ENCODE results near the gene PEX16. TPM values are rescaled to one million over a fixed set of nuclear protein-coding genes. Genes with fewer than 3 reads are reported as not detected.
A peak's percentile ranks its signal among the peaks of the same experiment; 100 is the strongest.

PEX16 gene
- polyA plus RNA-seq, 1 experiment, result 16.0 TPM

DNA sequence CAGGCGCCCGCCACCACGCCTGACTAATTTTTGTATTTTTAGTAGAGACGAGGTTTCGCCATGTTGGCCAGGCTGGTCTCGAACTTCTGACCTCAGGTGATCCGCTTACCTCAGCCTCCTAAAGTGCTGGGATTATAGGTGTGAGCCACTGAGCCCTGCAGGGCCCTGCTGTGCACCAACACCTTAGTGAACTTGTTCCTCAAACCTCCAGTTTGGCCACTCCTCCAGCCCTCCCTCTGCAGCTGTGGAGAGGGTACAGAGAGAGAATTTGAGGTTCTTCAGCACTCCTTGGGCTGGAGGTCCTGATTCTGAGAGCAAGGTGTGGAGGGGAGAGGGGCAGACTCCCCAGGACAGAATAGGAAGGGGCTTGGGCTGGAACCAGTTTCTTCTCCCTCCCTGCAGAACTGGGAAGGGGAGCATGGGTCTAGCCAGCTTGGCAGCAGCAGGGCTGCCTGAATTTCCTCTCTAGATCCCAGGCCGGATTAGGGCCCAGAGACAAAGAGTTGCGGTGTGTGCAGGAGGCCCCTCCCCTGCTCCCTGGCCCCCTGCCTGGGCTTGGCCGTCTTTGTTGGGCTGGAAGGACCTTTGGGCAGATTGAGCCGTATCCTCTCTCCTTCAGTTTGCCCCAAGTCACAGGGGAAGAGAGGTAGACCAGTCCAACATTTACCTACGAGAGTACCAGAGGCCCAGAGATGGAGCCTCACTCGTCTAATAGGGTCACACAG is 2.3 kb upstream of the PEX16 start:
- POLR2A ChIA-PET, result no interaction called here
- DNase-seq (ENCODE audit: low read depth, low spot score), result no peak
- TF ChIP-seq, protein P1, sequence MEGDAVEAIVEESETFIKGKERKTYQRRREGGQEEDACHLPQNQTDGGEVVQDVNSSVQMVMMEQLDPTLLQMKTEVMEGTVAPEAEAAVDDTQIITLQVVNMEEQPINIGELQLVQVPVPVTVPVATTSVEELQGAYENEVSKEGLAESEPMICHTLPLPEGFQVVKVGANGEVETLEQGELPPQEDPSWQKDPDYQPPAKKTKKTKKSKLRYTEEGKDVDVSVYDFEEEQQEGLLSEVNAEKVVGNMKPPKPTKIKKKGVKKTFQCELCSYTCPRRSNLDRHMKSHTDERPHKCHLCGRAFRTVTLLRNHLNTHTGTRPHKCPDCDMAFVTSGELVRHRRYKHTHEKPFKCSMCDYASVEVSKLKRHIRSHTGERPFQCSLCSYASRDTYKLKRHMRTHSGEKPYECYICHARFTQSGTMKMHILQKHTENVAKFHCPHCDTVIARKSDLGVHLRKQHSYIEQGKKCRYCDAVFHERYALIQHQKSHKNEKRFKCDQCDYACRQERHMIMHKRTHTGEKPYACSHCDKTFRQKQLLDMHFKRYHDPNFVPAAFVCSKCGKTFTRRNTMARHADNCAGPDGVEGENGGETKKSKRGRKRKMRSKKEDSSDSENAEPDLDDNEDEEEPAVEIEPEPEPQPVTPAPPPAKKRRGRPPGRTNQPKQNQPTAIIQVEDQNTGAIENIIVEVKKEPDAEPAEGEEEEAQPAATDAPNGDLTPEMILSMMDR (IDR thresholded peaks at IDR 0.05; ENCODE audit: low read depth, low read length), result no peak
- Histone ChIP-seq H3K27me3 (ENCODE audit: control insufficient read depth, insufficient read depth, low read length) (peaks cover 38% of the 10 kb centered on the region), H3K9me3 (ENCODE audit: control insufficient read depth, insufficient read depth, low read length) (peaks cover 8% of the 10 kb centered on the region; the same call in 1 of the 2 replicates), H3K4me3 (ENCODE audit: low read depth, low read length) (no peak overlapping the region), H3K27ac (ENCODE audit: low read depth, low read length) (no peak overlapping the region)
- CTCF ChIA-PET, result no interaction called here

DNA sequence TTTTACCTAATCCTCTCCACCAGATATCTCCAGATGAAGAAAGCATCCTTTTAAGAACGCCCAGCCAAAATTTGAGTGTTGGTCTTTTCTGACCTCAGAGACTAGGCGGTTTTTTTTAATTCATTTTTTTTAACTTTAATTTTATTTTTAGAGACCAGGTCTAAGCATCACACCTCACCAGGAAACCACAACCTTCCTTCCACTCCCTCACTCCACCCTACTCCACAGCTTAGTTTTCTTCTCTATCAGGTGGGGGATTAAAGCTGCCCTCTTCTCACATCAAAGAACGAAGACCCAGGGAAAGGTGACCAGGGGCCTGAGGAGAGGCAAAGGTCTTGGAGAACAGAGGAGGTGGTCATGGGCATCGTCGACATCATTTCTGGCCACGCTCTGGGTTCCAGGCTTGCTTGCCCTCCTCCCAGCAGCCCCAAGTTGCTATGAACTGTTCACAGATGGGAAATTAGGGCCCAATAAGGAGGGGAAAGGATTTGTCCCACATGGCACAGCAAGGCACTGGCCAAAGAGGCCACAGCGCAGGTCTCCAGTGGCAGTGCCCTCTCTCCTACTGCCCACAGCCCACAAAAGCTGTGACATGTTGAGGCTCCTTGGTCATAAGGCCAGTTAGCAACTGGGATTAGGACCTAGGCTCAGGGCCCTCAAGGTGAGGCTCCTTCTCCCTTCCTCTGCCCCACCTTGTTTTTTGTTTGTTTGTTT is 1.4 kb upstream of the PEX16 start:
- DNase-seq (ENCODE audit: low read depth, low spot score), result no peak
- TF ChIP-seq, protein P1 (IDR thresholded peaks at IDR 0.05; ENCODE audit: low read depth, low read length), result no peak
- H3K27ac ChIP-seq (ENCODE audit: low read depth, low read length), result no peak overlapping the region
- H3K27me3 ChIP-seq (ENCODE audit: control insufficient read depth, insufficient read depth, low read length), result peaks cover 29% of the 10 kb centered on the region
- no peak overlapping the region for H3K4me3 ChIP-seq (ENCODE audit: low read depth, low read length)
- POLR2A ChIA-PET, result interaction anchor here (1.1 kb wide), 1 partner anchor 11 kb away, joined by 3 read pairs; no protein-coding TSS in a partner anchor
- CTCF ChIA-PET, result interaction anchor here (1.5 kb wide), 1 partner anchor 46 kb away, joined by 4 read pairs; no protein-coding TSS in a partner anchor
- H3K9me3 ChIP-seq (ENCODE audit: control insufficient read depth, insufficient read depth, low read length), result peaks cover 8% of the 10 kb centered on the region; the same call in 1 of the 2 replicates

DNA sequence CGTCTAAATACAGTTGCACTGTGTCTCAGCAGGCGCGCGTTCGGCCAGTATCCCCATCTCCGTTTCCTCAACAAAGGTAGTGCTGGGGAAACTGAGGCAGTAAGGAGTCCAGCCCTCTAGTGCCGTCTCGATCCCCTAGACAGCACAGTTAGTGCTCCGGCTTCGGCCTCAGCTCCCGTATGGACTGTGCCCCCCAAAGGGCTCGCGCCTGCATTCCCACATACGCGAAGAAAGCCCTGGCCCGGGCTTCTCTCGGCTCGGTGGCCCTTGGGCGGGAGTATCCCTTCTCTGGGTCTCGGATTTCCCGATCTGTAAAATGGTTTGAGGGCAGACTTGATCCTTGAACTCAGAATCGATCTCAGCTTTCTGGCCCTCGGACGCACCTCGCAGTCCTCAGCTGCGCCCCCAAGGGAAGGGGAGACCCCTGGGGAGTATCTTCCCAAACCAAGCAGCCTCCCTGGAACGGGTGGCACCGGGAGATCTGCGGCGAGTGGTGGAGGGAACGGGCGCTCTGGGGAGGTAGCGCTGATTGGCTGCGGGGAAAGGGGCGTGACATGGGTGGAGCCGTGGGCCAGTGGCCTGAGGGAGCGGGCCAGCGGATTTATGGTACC is 759 bp upstream of the PEX16 start:
- CTCF ChIA-PET, result interaction anchor here (1.5 to 3.1 kb wide), 2 partner anchors 45 to 76 kb away, joined by 4 to 8 read pairs; no protein-coding TSS in a partner anchor
- Histone ChIP-seq H3K4me3 (ENCODE audit: low read depth, low read length) (peak overlapping the region; percentile 96), H3K9me3 (ENCODE audit: control insufficient read depth, insufficient read depth, low read length) (peaks cover 8% of the 10 kb centered on the region; the same call in 1 of the 2 replicates)

DNA sequence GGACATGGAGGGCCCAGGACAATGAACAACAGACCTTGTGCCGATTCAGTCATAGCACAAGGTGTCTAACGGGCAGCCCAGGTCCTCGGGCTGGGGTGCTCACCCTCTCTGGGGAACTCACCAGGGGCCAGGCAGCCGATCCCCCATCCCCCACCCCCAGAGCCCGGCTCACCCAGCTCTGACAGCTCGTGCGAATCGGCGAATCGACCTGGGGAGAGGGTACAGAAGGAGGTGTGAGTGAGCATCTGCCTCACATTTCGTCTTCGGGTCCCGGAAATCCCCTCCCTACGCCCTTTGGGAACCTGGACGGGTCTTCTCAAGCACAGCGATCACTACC is 423 bp downstream of the PEX16 start:
- Histone ChIP-seq H3K4me3 (ENCODE audit: low read depth, low read length) (peak overlapping the region; percentile 96), H3K9me3 (ENCODE audit: control insufficient read depth, insufficient read depth, low read length) (peaks cover 5% of the 10 kb centered on the region; the same call in 1 of the 2 replicates), H3K27ac (ENCODE audit: low read depth, low read length) (peak overlapping the region; percentile 89), H3K27me3 (ENCODE audit: control insufficient read depth, insufficient read depth, low read length) (peaks cover 15% of the 10 kb centered on the region)
- DNase-seq (ENCODE audit: low read depth, low spot score), result no peak
- TF ChIP-seq, protein P1 (IDR thresholded peaks at IDR 0.05; ENCODE audit: low read depth, low read length), result no peak
- ChIA-PET CTCF (interaction anchor here (3.1 kb wide), 1 partner anchor 74 kb away, joined by 8 read pairs; no protein-coding TSS in a partner anchor), POLR2A (interaction anchor here (1.0 to 1.6 kb wide), 3 partner anchors 8 to 112 kb away, joined by 3 to 6 read pairs (median 4); partner anchors contain the start of gene SLC35C1)

More for the DNA sequence above, 759 bp upstream of the PEX16 start:
- TF ChIP-seq, protein P1 (IDR thresholded peaks at IDR 0.05; ENCODE audit: low read depth, low read length), result no peak
- POLR2A ChIA-PET, result interaction anchor here (0.7 to 1.6 kb wide), 8 partner anchors 9 to 113 kb away, joined by 3 to 6 read pairs (median 3); partner anchors contain the start of genes CRY2 and SLC35C1
- DNase-seq (ENCODE audit: low read depth, low spot score), result peak; percentile 24
- Histone ChIP-seq H3K27ac (ENCODE audit: low read depth, low read length) (peak overlapping the region; percentile 89), H3K27me3 (ENCODE audit: control insufficient read depth, insufficient read depth, low read length) (peaks cover 25% of the 10 kb centered on the region)
